K562 (cell line): Measurements from ENCODE around the gene ENTREP1.

Source experiments
- ATF6 ChIP-seq: sonication (generic); formaldehyde crosslinking; IDR thresholded peaks from 2 replicates; pipeline ENCODE4 v1.4.0; 2020; ENCODE audit warnings: mild to moderate bottlenecking, missing genetic modification reagents
- CCNT2 ChIP-seq: IDR thresholded peaks from 2 replicates; pipeline ENCODE4 v1.6.1; 2011; ENCODE audit warnings: borderline replicate concordance, low read depth, mild to moderate bottlenecking, moderate library complexity, mixed read lengths, low read length; ENCODE audit not compliant: insufficient read length; ENCODE audit errors: extremely low read depth
- FOXA3 ChIP-seq, 2 experiments: fragments of 450-650 bp in 1 of 2; sonication (generic) in 1 of 2; formaldehyde crosslinking; IDR thresholded peaks in 1 of 2; conservative IDR thresholded peaks in 1 of 2; 2 replicates each; pipeline versions ENCODE4 v1.4.0 to v1.8.0; 2020 to 2022; ENCODE audit warnings: mild to moderate bottlenecking in 2 of 2, missing genetic modification reagents in 1 of 2
- MAZ ChIP-seq, 2 experiments: fragments of 450-650 bp in 1 of 2; sonication (generic) in 1 of 2; formaldehyde crosslinking; IDR thresholded peaks in 1 of 2; conservative IDR thresholded peaks in 1 of 2; 2 replicates each; pipeline versions ENCODE4 v1.4.0 to v1.5.0; 2020; ENCODE audit warnings: mild to moderate bottlenecking in 1 of 2, missing genetic modification reagents in 1 of 2
- POLR2AphosphoS5 ChIP-seq: IDR thresholded peaks from 2 replicates; pipeline ENCODE4 v1.6.1; 2011; ENCODE audit warnings: mild to moderate bottlenecking, low read depth, low read length, moderate library complexity; ENCODE audit not compliant: control insufficient read depth, insufficient read depth
- SIN3A ChIP-seq, 2 experiments: fragments of 150-350 bp in 1 of 2; IDR thresholded peaks; 2 replicates each; pipeline ENCODE4 v1.6.1; 2011 to 2016; ENCODE audit warnings: borderline replicate concordance in 2 of 2, low read depth in 2 of 2, low read length in 2 of 2, mild to moderate bottlenecking in 2 of 2, moderate library complexity in 2 of 2; ENCODE audit not compliant: control insufficient read depth in 1 of 2
- ZBTB1 ChIP-seq: sonication (generic); formaldehyde crosslinking; IDR thresholded peaks from 2 replicates; pipeline ENCODE4 v1.8.1; 2023; ENCODE audit warnings: missing genetic modification reagents, low read depth, mild to moderate bottlenecking, borderline replicate concordance
- ZKSCAN3 ChIP-seq: fragments of 250-450 bp; sonication (Bioruptor Pico); IDR thresholded peaks from 2 replicates; pipeline ENCODE4 v1.4.0; 2020
- ZNF24 ChIP-seq: fragments of 450-650 bp; IDR thresholded peaks from 2 replicates; pipeline ENCODE4 v1.6.1; 2016
- TF ChIP-seq, protein P1 (sequence below): IDR thresholded peaks from 2 replicates; pipeline ENCODE4 v1.6.1; 2016; ENCODE audit warnings: missing genetic modification characterization, missing compliant biosample characterization

DNA sequence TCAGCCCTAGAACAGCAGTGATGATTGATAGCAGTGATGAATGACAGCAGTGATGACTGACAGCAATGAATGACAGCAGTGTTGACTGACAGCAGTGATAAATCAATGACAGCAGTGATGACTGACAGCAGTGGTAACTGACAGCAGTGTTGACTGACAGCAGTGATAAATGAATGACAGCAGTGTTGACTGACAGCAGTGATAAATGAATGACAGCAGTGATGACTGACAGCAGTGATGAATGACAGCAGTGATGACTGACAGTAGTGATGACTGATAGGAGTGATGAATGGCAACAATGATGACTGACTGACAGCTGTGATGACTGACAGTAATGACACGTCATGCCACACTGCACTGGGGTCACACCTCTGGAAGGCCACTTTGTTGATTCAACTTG, 106.8 kb downstream of the ENTREP1 start:
- TF ChIP-seq CCNT2: no peak
- no peak for TF ChIP-seq ATF6 (CRISPR knock-in tag)
- no peak for TF ChIP-seq SIN3A (IDR thresholded peaks at IDR 0.05; ENCODE audit: borderline replicate concordance in 2 of 2, control insufficient read depth in 1 of 2, low read depth in 2 of 2, low read length in 2 of 2)
- TF ChIP-seq ZKSCAN3 (CRISPR knock-in tag): no peak
- TF ChIP-seq, protein P1, sequence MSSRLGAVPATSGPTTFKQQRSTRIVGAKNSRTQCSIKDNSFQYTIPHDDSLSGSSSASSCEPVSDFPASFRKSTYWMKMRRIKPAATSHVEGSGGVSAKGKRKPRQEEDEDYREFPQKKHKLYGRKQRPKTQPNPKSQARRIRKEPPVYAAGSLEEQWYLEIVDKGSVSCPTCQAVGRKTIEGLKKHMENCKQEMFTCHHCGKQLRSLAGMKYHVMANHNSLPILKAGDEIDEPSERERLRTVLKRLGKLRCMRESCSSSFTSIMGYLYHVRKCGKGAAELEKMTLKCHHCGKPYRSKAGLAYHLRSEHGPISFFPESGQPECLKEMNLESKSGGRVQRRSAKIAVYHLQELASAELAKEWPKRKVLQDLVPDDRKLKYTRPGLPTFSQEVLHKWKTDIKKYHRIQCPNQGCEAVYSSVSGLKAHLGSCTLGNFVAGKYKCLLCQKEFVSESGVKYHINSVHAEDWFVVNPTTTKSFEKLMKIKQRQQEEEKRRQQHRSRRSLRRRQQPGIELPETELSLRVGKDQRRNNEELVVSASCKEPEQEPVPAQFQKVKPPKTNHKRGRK (tag): no peak
- no peak for TF ChIP-seq ZNF24
- TF ChIP-seq POLR2AphosphoS5: no peak
- TF ChIP-seq ZBTB1 (CRISPR knock-in tag): no peak
- TF ChIP-seq MAZ (CRISPR knock-in tag; conservative IDR thresholded peaks at IDR 0.05 in 1 of 2, IDR thresholded peaks at IDR 0.05 in 1 of 2): no peak
- no peak for TF ChIP-seq FOXA3 (CRISPR knock-in tag; conservative IDR thresholded peaks at IDR 0.05 in 1 of 2, IDR thresholded peaks at IDR 0.05 in 1 of 2)
